Right forelimb (tissue), 1 donor: ENCODE data around the gene RFK.

Experiments
- DNase-seq: peaks from one replicate; pipeline ENCODE4 v3.0.0-alpha.2; 2018

Gene RFK

GRCh38 chr9:76405868-76406267 lies 11.6 kb upstream of the RFK start:
- DNase-seq: no peak

- no peak for DNase-seq
Observed at GRCh38 chr9:76405340-76405739, 11.1 kb upstream of the RFK start.

GRCh38 chr9:76404401-76404800 lies 10.2 kb upstream of the RFK start:
- DNase-seq: no peak

- DNase-seq: no peak
Observed at GRCh38 chr9:76403352-76403751, 9.1 kb upstream of the RFK start.

- DNase-seq: no peak
Observed at GRCh38 chr9:76401580-76402354, 7.5 kb upstream of the RFK start.

GRCh38 chr9:76401176-76401575 lies 7.0 kb upstream of the RFK start:
- no peak for DNase-seq

- DNase-seq: no peak
Observed at GRCh38 chr9:76400534-76401096, 6.4 kb upstream of the RFK start.

GRCh38 chr9:76399856-76400255 lies 5.6 kb upstream of the RFK start:
- DNase-seq: no peak

- no peak for DNase-seq
Observed at GRCh38 chr9:76396597-76396996, 2.4 kb upstream of the RFK start.

GRCh38 chr9:76396144-76396543 lies 1.9 kb upstream of the RFK start:
- DNase-seq: no peak

- no peak for DNase-seq
Observed at GRCh38 chr9:76395381-76395780, 1.2 kb upstream of the RFK start.

GRCh38 chr9:76394960-76395252 lies 680 bp upstream of the RFK start:
- no peak for DNase-seq

- no peak for DNase-seq
Observed at GRCh38 chr9:76390656-76391055, 3.6 kb downstream of the RFK start.

- DNase-seq: no peak
Observed at GRCh38 chr9:76379494-76379893, 14.7 kb downstream of the RFK start.

- DNase-seq: no peak
Observed at GRCh38 chr9:76378367-76379073, 15.7 kb downstream of the RFK start.

GRCh38 chr9:76377791-76378190 lies 16.4 kb downstream of the RFK start:
- no peak for DNase-seq

GRCh38 chr9:76374783-76375559 lies 19.3 kb downstream of the RFK start:
- DNase-seq: no peak

GRCh38 chr9:76373784-76374474 lies 20.3 kb downstream of the RFK start:
- DNase-seq: no peak

- DNase-seq: no peak
Observed at GRCh38 chr9:76373173-76373783, 20.9 kb downstream of the RFK start.

- no peak for DNase-seq
Observed at GRCh38 chr9:76372336-76372735, 21.9 kb downstream of the RFK start.

- DNase-seq: no peak
Observed at GRCh38 chr9:76371901-76372300, 22.3 kb downstream of the RFK start.

- DNase-seq: no peak
Observed at GRCh38 chr9:76370396-76371023, 23.7 kb downstream of the RFK start.
